Measurements from ENCODE around the gene ATG10.
"Not testable (repeated sequence)": the region's sequence is repeated elsewhere in the genome, so short reads cannot be mapped to it uniquely, and the experiment has no call there.

Gene ATG10

DNA sequence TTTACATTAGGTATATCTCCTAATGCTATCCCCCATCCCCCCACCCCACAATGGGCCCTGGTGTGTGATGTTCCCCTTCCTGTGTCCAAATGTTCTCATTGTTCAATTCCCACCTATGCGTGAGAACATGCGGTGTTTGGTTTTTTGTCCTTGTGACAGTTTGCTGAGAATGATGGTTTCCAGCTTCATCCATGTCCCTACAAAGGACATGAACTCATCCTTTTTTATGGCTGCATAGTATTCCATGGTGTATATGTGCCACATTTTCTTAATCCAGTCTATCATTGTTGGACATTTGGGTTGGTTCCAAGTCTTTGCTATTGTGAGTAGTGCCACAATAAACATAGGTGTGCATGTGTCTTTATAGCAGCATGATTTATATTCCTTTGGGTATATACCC is 138.1 kb downstream of the ATG10 start:
- H3K4me1 Mint-ChIP-seq: peaks cover 26% of the 10 kb centered on the region
- H3K27ac Mint-ChIP-seq, ATAC-seq: not testable (repeated sequence)

DNA sequence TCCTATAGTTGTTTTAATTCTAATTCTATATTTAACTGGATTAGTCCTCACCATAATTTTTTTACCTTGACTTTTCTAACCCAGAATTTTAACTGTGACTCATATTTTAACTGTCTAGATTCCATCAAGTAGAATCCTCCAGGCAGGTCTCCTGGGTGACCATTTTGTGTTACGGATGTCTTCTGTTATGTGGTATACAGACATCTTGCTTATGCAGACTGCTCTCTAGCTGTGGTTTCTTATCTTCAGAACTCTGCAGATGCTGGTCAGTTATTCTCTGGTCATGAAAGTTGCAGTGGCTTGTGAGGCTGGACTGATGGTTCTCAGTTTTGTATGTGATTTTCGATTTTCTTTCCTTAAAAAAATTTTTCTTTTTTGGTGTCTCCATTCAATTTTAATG is 139.4 kb downstream of the ATG10 start:
- ATAC-seq (no peak), DNase-seq (no peak)
- H3K4me1 Mint-ChIP-seq: peaks cover 13% of the 10 kb centered on the region
- H3K27me3 Mint-ChIP-seq: no peaks in the 10 kb centered on the region
- no peak overlapping the region for H3K4me3 Mint-ChIP-seq
- H3K9me3 Mint-ChIP-seq: no peaks in the 10 kb centered on the region
- no peak overlapping the region for H3K27ac Mint-ChIP-seq

More for the DNA sequence above, 138.1 kb downstream of the ATG10 start:
- not testable (repeated sequence) for DNase-seq, H3K27me3 Mint-ChIP-seq, H3K9me3 Mint-ChIP-seq, H3K4me3 Mint-ChIP-seq

- peaks cover 0 to 4% of the 10 kb centered on the region in 2 donors for H3K9me3 Mint-ChIP-seq
- ATAC-seq (no peak), DNase-seq (no peak)
- H3K27ac Mint-ChIP-seq: no peak overlapping the region
- H3K4me1 Mint-ChIP-seq: peaks cover 7% of the 10 kb centered on the region
- no peak overlapping the region for H3K4me3 Mint-ChIP-seq
- H3K27me3 Mint-ChIP-seq: no peaks in the 10 kb centered on the region
Observed at GRCh38 chr5:82115858-82116257, 144.0 kb downstream of the ATG10 start.

- H3K27ac Mint-ChIP-seq: no peak overlapping the region
- DNase-seq: no peak
- H3K9me3 Mint-ChIP-seq: peaks cover 0 to 11% of the 10 kb centered on the region in 2 donors
- no peaks in the 10 kb centered on the region for H3K4me1 Mint-ChIP-seq
- H3K4me3 Mint-ChIP-seq: no peak overlapping the region
- no peaks in the 10 kb centered on the region for H3K27me3 Mint-ChIP-seq
- ATAC-seq: no peak
Observed at GRCh38 chr5:82119889-82120288, 148.1 kb downstream of the ATG10 start.

DNA sequence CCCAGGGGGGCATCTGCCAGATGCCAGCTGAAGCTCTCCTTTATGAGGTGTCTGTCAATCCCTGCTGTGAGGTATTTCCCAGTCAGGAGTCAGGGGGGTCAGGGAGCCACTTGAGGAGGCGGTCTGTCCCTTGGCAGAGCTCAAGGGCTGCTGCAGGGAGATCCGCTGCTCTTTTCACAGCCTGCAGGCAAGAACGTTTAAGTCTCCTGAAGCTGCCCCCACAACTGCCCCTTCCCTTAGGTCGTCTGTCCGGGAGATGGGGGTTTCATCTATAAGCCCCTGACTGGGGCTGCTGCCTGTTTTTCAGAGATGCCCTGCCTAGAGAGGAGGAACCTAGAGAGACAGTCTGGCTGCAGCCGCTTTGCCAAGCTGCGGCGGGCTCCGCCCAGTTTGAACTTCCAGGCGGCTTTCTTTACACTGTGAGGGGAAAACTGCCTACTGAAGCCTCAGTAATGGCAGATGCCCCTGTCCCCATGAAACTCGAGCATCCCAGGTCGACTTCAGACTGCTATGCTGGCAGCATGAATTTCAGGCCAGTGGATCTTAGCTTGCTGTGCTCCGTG is 158.0 kb downstream of the ATG10 start:
- no peaks in the 10 kb centered on the region for H3K4me1 Mint-ChIP-seq
- DNase-seq: no peak
- ATAC-seq: no peak
- H3K27ac Mint-ChIP-seq: no peak overlapping the region
- no peak overlapping the region for H3K4me3 Mint-ChIP-seq
- peaks cover 35% of the 10 kb centered on the region in 2 donors for H3K9me3 Mint-ChIP-seq
- no peaks in the 10 kb centered on the region for H3K27me3 Mint-ChIP-seq

DNA sequence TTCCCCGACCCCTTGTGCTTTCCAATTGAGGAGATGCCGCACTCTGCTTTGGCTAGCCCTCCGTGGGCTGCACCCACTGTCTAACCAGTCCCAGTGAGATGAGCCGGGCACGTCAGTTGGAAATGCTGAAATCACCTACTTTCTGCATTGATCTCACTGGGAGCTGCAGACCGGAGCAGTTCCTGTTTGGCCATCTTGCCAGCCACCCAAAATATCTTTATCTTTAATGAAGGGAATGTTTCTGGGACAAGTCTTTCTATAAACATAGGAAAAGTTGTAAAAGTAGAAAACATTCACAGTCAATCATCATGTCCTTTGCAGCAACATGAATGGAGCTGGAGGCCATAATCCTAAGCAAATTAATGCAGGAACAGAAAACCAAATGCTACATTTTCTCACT is 158.8 kb downstream of the ATG10 start:
- H3K27ac Mint-ChIP-seq: no peak overlapping the region
- DNase-seq: no peak
- no peak for ATAC-seq
- H3K27me3 Mint-ChIP-seq: no peaks in the 10 kb centered on the region
- no peak overlapping the region for H3K4me3 Mint-ChIP-seq
- no peaks in the 10 kb centered on the region for H3K4me1 Mint-ChIP-seq
- H3K9me3 Mint-ChIP-seq: peaks cover 37 to 43% of the 10 kb centered on the region in 2 donors

GRCh38 chr5:82137205-82137604 is 165.4 kb downstream of the ATG10 start:
- ATAC-seq (no peak), DNase-seq (no peak)
- H3K27ac Mint-ChIP-seq: peak overlapping the region in 1 of 2 donors; percentile 25
- no peaks in the 10 kb centered on the region for H3K4me1 Mint-ChIP-seq
- peaks cover 25 to 34% of the 10 kb centered on the region in 2 donors for H3K9me3 Mint-ChIP-seq
- H3K4me3 Mint-ChIP-seq: no peak overlapping the region
- no peaks in the 10 kb centered on the region for H3K27me3 Mint-ChIP-seq

DNA sequence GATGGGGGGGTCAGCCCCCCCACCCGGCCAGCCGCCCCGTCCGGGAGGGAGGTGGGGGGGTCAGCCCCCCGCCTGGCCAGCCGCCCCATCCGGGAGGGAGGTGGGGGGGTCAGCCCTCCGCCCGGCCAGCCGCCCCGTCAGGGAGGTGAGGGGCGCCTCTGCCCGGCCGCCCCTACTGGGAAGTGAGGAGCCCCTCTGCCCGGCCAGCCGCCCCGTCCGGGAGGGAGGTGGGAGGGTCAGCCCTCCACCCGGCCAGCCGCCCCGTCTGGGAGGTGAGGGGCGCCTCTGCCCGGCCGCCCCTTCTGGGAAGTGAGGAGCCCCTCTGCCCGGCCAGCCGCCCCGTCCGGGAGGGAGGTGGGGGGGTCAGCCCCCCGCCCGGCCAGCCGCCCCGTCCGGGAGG is 168.0 kb downstream of the ATG10 start:
- not testable (repeated sequence) for H3K4me1 Mint-ChIP-seq, H3K27me3 Mint-ChIP-seq, DNase-seq, H3K27ac Mint-ChIP-seq, ATAC-seq, H3K4me3 Mint-ChIP-seq
- peaks cover 25 to 28% of the 10 kb centered on the region in 2 donors for H3K9me3 Mint-ChIP-seq

DNA sequence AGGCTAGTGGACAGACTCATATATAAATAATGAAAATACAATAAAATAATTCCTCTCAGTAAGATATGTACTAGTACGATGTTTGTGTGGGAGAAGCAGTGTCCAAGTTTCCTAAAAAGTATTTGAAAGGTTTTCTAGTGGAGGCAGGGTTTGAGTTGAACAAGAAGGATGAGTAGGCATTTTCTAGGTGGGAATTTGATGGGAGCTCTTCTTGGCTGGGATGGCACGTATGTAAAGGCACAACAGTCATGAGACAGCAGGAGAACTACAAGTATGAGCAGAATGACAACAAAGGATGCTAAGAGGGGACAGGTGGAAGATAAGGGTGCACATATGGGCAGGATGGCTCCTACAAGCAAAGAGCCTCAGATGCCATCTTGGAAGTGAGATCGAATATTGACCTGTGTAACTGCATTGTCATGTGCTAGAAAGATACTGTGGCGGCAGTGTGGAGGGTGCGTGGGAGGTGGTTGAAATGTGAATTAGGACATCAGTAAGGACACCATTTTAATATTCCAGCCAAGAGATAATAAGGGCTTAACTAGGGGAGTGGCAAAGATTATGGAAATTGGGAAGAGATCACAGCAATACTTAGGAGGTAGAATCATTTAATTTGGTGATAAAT is 170.5 kb downstream of the ATG10 start:
- Mint-ChIP-seq H3K9me3 (peaks cover 8 to 10% of the 10 kb centered on the region in 2 donors), H3K4me1 (no peaks in the 10 kb centered on the region), H3K27me3 (no peaks in the 10 kb centered on the region), H3K4me3 (no peak overlapping the region), H3K27ac (no peak overlapping the region)
- no peak for DNase-seq
- ATAC-seq: no peak

- Mint-ChIP-seq H3K9me3 (peaks cover 6 to 10% of the 10 kb centered on the region in 2 donors), H3K4me1 (no peaks in the 10 kb centered on the region), H3K27me3 (no peaks in the 10 kb centered on the region), H3K27ac (no peak overlapping the region), H3K4me3 (no peak overlapping the region)
- no peak for ATAC-seq
- DNase-seq: no peak
Observed at GRCh38 chr5:82142928-82143577, 171.2 kb downstream of the ATG10 start.

DNA sequence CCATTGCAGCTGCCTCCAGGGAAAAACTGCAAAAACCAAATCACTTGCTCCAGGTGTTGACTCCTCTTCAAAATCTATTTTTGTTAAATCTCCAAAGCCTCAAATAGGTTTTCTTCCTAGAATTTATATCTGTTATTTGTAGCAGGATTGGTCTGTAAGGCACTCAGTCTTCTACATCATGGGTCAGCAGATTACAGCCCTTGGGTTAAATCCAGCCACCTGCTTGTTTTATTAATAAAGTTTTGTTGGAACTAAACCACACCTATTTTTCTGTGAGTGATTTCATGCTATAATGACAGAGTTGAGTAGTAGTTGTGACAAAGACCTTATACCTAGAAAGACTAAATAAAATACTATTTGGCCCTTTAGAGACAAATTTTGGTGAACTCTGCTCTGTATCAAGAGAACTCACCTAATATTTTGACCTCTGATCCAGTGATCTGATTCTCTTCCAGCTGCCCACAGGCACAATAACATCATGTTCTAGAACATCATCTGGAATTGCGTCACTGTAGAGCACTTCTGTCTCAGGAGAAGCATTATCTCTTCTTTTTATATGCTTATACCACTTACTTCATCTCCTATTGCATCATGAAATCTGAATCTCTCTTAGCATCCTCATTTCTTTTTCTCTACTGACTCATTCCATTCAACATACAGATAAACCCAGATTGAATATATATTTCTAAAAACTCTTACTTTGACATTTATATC is 176.2 kb downstream of the ATG10 start:
- H3K27me3 Mint-ChIP-seq: no peaks in the 10 kb centered on the region
- no peak overlapping the region for H3K27ac Mint-ChIP-seq
- peaks cover 0 to 3% of the 10 kb centered on the region in 2 donors for H3K9me3 Mint-ChIP-seq
- H3K4me1 Mint-ChIP-seq: no peaks in the 10 kb centered on the region
- no peak for DNase-seq
- no peak for ATAC-seq
- H3K4me3 Mint-ChIP-seq: no peak overlapping the region

GRCh38 chr5:82149434-82149833 is 177.6 kb downstream of the ATG10 start:
- no peaks in the 10 kb centered on the region for H3K4me1 Mint-ChIP-seq
- peak overlapping the region in 1 of 2 donors; percentile 81 for H3K27ac Mint-ChIP-seq
- H3K4me3 Mint-ChIP-seq: no peak overlapping the region
- H3K27me3 Mint-ChIP-seq: no peaks in the 10 kb centered on the region
- ATAC-seq: no peak
- peaks cover 0 to 3% of the 10 kb centered on the region in 2 donors for H3K9me3 Mint-ChIP-seq
- no peak for DNase-seq

DNA sequence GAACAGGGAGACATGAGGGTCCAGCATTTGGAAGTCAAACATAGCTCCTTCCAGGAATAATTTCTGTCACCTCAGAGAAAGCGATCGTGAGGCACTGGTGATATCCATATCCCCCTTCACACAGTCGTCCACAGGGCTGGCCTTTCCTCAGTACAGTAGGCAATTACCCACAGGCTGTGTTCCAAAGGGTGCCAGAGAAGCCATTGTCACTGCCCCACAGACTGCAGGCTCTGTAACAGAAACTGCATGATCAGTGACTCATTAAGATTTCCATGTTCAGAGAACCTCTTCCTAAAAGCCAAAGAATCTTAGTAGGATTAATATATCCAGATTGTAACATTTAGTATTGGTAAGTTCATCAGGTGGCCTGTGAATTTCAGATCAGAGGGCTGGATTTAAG is 178.7 kb downstream of the ATG10 start:
- H3K9me3 Mint-ChIP-seq: no peaks in the 10 kb centered on the region
- ATAC-seq (no peak), DNase-seq (no peak)
- no peak overlapping the region for H3K27ac Mint-ChIP-seq
- no peak overlapping the region for H3K4me3 Mint-ChIP-seq
- H3K27me3 Mint-ChIP-seq: no peaks in the 10 kb centered on the region
- H3K4me1 Mint-ChIP-seq: no peaks in the 10 kb centered on the region

GRCh38 chr5:82151204-82151603 is 179.4 kb downstream of the ATG10 start:
- Mint-ChIP-seq H3K4me1 (no peaks in the 10 kb centered on the region), H3K27me3 (no peaks in the 10 kb centered on the region), H3K27ac (no peak overlapping the region), H3K4me3 (no peak overlapping the region), H3K9me3 (no peaks in the 10 kb centered on the region)
- no peak for DNase-seq
- ATAC-seq: no peak

- ATAC-seq: no peak
- Mint-ChIP-seq H3K4me1 (no peaks in the 10 kb centered on the region), H3K27me3 (no peaks in the 10 kb centered on the region), H3K27ac (no peak overlapping the region), H3K4me3 (no peak overlapping the region), H3K9me3 (no peaks in the 10 kb centered on the region)
- DNase-seq: no peak
Observed at GRCh38 chr5:82151662-82152061, 179.8 kb downstream of the ATG10 start.

DNA sequence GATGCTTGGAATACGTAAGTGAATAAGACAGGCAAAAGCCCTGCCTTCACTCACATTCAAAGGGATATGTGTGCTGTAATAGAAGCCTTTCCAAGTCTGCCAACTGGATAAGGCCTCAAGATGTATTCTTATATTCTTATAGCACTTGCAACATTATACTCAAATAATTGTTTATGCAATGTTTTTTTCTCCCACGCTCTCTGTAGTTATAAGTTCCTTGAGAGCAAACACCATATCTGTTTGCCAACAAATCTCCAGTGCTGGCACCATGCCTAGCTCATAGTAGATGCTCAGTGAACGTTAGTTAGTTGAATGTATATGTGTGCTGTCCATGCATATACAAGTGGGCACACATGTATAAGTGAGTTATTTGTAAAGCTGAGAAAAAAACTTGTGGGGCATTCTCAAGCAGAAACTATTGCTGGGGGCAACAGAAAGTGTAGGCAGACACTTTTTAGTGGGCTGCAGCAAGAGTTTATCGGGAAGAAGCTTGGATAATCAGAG is 181.2 kb downstream of the ATG10 start:
- no peaks in the 10 kb centered on the region for H3K27me3 Mint-ChIP-seq
- ATAC-seq: no peak
- H3K9me3 Mint-ChIP-seq: no peaks in the 10 kb centered on the region
- H3K4me1 Mint-ChIP-seq: no peaks in the 10 kb centered on the region
- no peak overlapping the region for H3K4me3 Mint-ChIP-seq
- no peak overlapping the region for H3K27ac Mint-ChIP-seq
- DNase-seq: no peak

All from stimulated activated naive CD8-positive, alpha-beta T cell treated with anti-CD3 and anti-CD28 coated beads, Interleukin-15, amount 100 ng/mL, for 72 hours (primary cell).